Lung (tissue), 12 donors: ENCODE data around the gene DUOX1. TPM values are rescaled to one million over a fixed set of nuclear protein-coding genes. Genes with fewer than 3 reads are reported as not detected.

Experiments used
- ATAC-seq: fragments of 200-7000 bp; cut with Tn5 transposase; one replicate; pipeline ENCODE4 v1.9.1; 2020; ENCODE audit warnings: moderate number of reproducible peaks; ENCODE audit not compliant: insufficient read depth, low FRiP score
- DNase-seq, 3 donors: peaks; one replicate each; pipeline ENCODE4 v3.0.0-alpha.2; 2013 to 2017
- H3K27ac ChIP-seq, 2 donors: one replicate each; pipeline ENCODE4 v1.5.1; 2013; ENCODE audit warnings: mild to moderate bottlenecking in 2 of 2, moderate library complexity in 2 of 2, control low read depth in 1 of 2, inconsistent platforms in 1 of 2, low read depth in 1 of 2, low read length in 1 of 2
- H3K27me3 ChIP-seq, 3 donors: one replicate each; pipeline ENCODE4 v1.5.1; 2013; ENCODE audit warnings: low read length in 2 of 3; ENCODE audit not compliant: control insufficient read depth in 3 of 3, insufficient read depth in 3 of 3
- H3K36me3 ChIP-seq, 4 donors: one replicate each; pipeline ENCODE4 v1.5.1; 2013; ENCODE audit warnings: low read length in 4 of 4, mild to moderate bottlenecking in 1 of 4, moderate library complexity in 1 of 4; ENCODE audit not compliant: control insufficient read depth in 4 of 4, insufficient read depth in 4 of 4
- H3K4me1 ChIP-seq, 5 donors: one replicate each; pipeline ENCODE4 v1.5.1; 2013; ENCODE audit warnings: low read length in 5 of 5, mild to moderate bottlenecking in 2 of 5, moderate library complexity in 1 of 5; ENCODE audit not compliant: control insufficient read depth in 5 of 5, insufficient read depth in 5 of 5
- H3K4me3 ChIP-seq: one replicate; pipeline ENCODE4 v1.5.1; 2013; ENCODE audit warnings: mild to moderate bottlenecking, control low read depth, moderate library complexity
- H3K9ac ChIP-seq, 2 donors: one replicate each; pipeline ENCODE4 v1.5.1; 2013; ENCODE audit warnings: low read length in 2 of 2, control low read depth in 1 of 2; ENCODE audit not compliant: insufficient read depth in 1 of 2
- H3K9me3 ChIP-seq, 4 donors: one replicate each; pipeline ENCODE4 v1.5.1; 2013; ENCODE audit warnings: low read length in 3 of 4, mild to moderate bottlenecking in 1 of 4, moderate library complexity in 1 of 4; ENCODE audit not compliant: control insufficient read depth in 4 of 4, insufficient read depth in 3 of 4
- CTCF ChIP-seq: IDR thresholded peaks from 2 replicates; pipeline ENCODE4 v1.5.1; 2012; ENCODE audit warnings: mild to moderate bottlenecking; ENCODE audit errors: control extremely low read depth, extremely low read depth
- WGBS, 2 donors: extraction: QIAGEN DNeasy Blood & Tissue Kit; methylation state at CpG; one replicate each; pipeline ENCODE4 v1.1.7; 2013; 5-methylcytosine and 5-hydroxymethylcytosine counted together
- polyA plus RNA-seq, 2 donors: library from polyadenylated mRNA; stranded (reverse); fragments of 200-250 nt; gene quantifications; one replicate each; pipeline ENCODE4 v1.2.1, GENCODE V29; 2013
- total RNA-seq, 2 donors: library from RNA; depleted of rRNA in 1 of 2; stranded (reverse); fragments of >200 nt in 1 of 2; gene quantifications; one replicate each; pipeline ENCODE4 v1.2.1, GENCODE V29; 2014 to 2021
- donor health status: control.
- donor health status: control.
- donor health status: Bipolar disorder and iron deficiency.
- donor health status: healthy.
- donor health status: DM: yes; HTN: yes; CAD: no.

The DUOX1 gene
- total and polyA plus RNA-seq, 4 donors: 61.7 to 363 (median 115) TPM

DNA sequence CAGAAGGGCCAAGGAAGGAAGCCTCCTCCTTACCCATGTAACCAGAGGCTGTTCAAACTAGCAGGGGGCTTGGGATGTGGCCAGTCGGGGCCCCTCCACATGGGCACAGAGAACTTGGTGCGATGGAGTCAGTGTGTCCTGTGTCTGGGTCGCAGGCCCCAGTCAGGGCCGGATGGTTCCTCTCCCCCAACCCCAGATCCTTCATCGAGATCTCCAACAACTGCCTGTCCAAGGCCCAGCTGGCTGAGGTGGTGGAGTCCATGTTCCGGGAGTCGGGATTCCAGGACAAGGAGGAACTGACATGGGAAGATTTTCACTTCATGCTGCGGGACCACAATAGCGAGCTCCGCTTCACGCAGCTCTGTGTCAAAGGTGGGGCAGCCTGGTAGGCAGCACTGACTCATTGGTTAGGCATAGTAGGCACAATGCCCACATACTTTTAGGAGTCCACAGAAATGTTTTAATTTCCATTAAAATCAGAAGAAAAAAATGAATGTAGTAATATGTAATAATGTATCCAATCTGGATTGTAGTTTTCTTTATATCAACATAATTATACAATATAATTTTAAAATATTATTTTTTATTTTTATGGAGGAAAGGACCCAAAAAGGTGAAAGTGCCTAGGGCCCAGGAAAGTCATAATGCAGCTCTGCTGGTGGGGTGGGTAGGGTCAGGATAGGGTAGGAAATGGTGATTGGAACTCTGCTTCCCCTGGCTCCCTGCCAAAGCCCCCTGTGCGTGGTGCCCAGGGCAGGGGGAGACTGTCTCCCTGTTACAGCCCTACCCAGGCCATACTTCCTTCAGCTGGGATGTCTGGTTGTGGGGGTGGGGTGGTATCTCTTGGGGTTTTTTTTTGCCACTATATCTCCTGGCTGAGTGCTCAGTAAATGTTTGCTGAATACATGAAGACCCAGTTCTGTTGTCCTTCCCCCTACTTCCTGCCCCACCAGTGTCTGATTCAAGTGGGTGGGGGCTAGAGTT is 18.6 kb downstream of the DUOX1 start:
- no peak overlapping the region for H3K4me3 ChIP-seq
- WGBS, 2 donors: 87 to 88% methylated on average over 12 of the region's 12 CpGs
- peaks cover 0 to 5% (median 0%) of the 10 kb centered on the region in 5 donors for H3K4me1 ChIP-seq
- DNase-seq: no peak
- H3K27ac ChIP-seq: no peak overlapping the region
- H3K36me3 ChIP-seq: peaks cover 0 to 25% (median 0%) of the 10 kb centered on the region in 4 donors
- ATAC-seq: no peak
- no peaks in the 10 kb centered on the region for H3K9me3 ChIP-seq
- H3K9ac ChIP-seq: no peak overlapping the region
- H3K27me3 ChIP-seq: peaks cover 0 to 2% (median 0%) of the 10 kb centered on the region in 3 donors
- TF ChIP-seq CTCF: no peak

- Histone ChIP-seq H3K9me3 (no peaks in the 10 kb centered on the region), H3K4me1 (peaks cover 0 to 5% (median 0%) of the 10 kb centered on the region in 5 donors), H3K4me3 (no peak overlapping the region), H3K27me3 (peaks cover 0 to 2% (median 0%) of the 10 kb centered on the region in 3 donors), H3K9ac (no peak overlapping the region), H3K27ac (no peak overlapping the region), H3K36me3 (peaks cover 0 to 27% (median 0%) of the 10 kb centered on the region in 4 donors)
- no peak for DNase-seq
- 85 to 92% methylated on average over 1 of the region's 1 CpG for WGBS, 2 donors
- TF ChIP-seq CTCF: no peak
- ATAC-seq: no peak
Observed at GRCh38 chr15:45149060-45149459, 19.3 kb downstream of the DUOX1 start.

DNA sequence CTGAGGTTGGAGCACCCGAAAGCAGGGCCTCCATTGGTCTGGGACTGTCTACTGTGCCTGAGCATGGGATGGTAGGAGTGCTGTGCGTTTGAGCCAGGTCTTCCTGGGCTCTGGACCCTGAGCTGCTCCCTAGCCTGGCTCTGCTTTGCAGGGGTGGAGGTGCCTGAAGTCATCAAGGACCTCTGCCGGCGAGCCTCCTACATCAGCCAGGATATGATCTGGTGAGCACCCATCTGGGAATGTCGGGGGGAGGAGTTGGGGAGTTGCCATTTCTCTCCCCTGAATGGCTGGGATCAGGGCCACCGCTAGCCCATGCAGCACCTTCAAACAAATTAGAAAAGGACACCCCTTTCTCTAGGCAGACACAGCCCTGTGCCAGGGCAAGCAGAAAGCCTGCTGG is 20.7 kb downstream of the DUOX1 start:
- no peak for DNase-seq
- WGBS, 2 donors: 83 to 93% methylated on average over 6 of the region's 6 CpGs
- no peak for TF ChIP-seq CTCF

More for the DNA sequence above, 20.7 kb downstream of the DUOX1 start:
- H3K9ac ChIP-seq: no peak overlapping the region
- H3K9me3 ChIP-seq: no peaks in the 10 kb centered on the region
- H3K27me3 ChIP-seq: peaks cover 0 to 2% (median 0%) of the 10 kb centered on the region in 3 donors
- H3K27ac ChIP-seq: no peak overlapping the region
- no peak for ATAC-seq
- H3K36me3 ChIP-seq: peaks cover 0 to 32% (median 0%) of the 10 kb centered on the region in 4 donors
- no peak overlapping the region for H3K4me3 ChIP-seq
- peaks cover 0 to 5% (median 0%) of the 10 kb centered on the region in 5 donors for H3K4me1 ChIP-seq
